ENCODE measurements around the gene SFXN5. TPM values are rescaled to one million over a fixed set of nuclear protein-coding genes. Genes with fewer than 3 reads are reported as not detected.

SFXN5 gene
- total and polyA plus RNA-seq, 2 donors (not counting 1 experiment from before 2014, with no cell fraction given) = 5.8 to 13.9 TPM

DNA sequence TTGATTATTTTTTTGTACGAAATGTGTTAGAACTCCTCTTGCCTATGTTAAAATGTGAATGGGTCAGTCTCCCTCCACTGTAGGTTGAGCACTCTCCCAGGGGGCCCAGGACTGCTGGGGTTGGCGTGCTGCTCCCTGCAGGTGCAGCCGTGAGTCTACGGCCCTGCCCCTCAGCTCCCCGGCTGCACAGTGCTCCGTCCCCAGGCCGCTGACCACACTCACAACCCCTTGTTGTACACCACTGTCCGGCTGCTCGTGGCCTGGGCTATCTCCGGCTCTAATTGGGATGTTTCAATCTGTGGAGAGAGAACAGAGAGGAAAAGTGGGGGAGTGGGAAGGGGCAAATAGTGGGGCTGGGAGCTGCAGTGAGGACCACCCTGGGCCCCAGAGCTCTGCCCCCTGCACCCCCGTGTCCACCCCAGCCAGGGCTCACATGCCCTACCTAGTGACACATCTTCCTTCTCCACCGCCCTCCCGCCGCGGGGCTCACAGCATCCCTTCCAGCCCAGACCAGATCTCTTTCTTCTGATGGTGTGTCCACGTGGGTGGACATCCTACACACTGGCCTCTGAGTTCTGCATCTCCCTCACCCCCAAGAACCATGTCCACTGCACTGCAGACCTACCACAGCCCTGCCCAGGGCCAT, 126.6 kb downstream of the SFXN5 start:
- TF ChIP-seq, protein P1, sequence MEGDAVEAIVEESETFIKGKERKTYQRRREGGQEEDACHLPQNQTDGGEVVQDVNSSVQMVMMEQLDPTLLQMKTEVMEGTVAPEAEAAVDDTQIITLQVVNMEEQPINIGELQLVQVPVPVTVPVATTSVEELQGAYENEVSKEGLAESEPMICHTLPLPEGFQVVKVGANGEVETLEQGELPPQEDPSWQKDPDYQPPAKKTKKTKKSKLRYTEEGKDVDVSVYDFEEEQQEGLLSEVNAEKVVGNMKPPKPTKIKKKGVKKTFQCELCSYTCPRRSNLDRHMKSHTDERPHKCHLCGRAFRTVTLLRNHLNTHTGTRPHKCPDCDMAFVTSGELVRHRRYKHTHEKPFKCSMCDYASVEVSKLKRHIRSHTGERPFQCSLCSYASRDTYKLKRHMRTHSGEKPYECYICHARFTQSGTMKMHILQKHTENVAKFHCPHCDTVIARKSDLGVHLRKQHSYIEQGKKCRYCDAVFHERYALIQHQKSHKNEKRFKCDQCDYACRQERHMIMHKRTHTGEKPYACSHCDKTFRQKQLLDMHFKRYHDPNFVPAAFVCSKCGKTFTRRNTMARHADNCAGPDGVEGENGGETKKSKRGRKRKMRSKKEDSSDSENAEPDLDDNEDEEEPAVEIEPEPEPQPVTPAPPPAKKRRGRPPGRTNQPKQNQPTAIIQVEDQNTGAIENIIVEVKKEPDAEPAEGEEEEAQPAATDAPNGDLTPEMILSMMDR (conservative IDR thresholded peaks at IDR 0.05 in 1 of 2, IDR thresholded peaks at IDR 0.05 in 1 of 2; ENCODE audit: low read depth in 1 of 2, low read length in 2 of 2) = no peak
- no peak for TF ChIP-seq EZH2 (IDR thresholded peaks at IDR 0.05; ENCODE audit: low read length, missing control alignments)
- H3K4me3 ChIP-seq (replicated peaks in 1 of 4; ENCODE audit: control extremely low read depth in 1 of 4, insufficient read depth in 1 of 4, low read depth in 3 of 4, low read length in 4 of 4) = no peak overlapping the region
- no peaks in the 10 kb centered on the region for H3K36me3 ChIP-seq (ENCODE audit: control insufficient read depth, insufficient read depth, low read length)
- H3K4me2 ChIP-seq (ENCODE audit: extremely low read depth, insufficient read depth, low read length) = no peak overlapping the region
- no peaks in the 10 kb centered on the region for H4K20me1 ChIP-seq (ENCODE audit: control insufficient read depth, extremely low read depth, insufficient read depth, low read length)
- H3K27ac ChIP-seq (ENCODE audit: insufficient read depth, low read length) = no peak overlapping the region
- H2AFZ ChIP-seq (ENCODE audit: low read length) = no peak overlapping the region
- H3K79me2 ChIP-seq (ENCODE audit: control insufficient read depth, insufficient read depth, low read length) = no peaks in the 10 kb centered on the region
- H3K9me3 ChIP-seq (ENCODE audit: control insufficient read depth, insufficient read depth, low read depth, low read length) = no peaks in the 10 kb centered on the region
- H3K27me3 ChIP-seq (ENCODE audit: control insufficient read depth, insufficient read depth, low read length) = no peaks in the 10 kb centered on the region
- peaks cover 3% of the 10 kb centered on the region for H3K4me1 ChIP-seq (ENCODE audit: control insufficient read depth, extremely low read depth, insufficient read depth, low read length)
- no peak overlapping the region for H3K9ac ChIP-seq (ENCODE audit: insufficient read depth, low read length)
- no peak for DNase-seq (ENCODE audit: low read depth in 2 of 2)

DNA sequence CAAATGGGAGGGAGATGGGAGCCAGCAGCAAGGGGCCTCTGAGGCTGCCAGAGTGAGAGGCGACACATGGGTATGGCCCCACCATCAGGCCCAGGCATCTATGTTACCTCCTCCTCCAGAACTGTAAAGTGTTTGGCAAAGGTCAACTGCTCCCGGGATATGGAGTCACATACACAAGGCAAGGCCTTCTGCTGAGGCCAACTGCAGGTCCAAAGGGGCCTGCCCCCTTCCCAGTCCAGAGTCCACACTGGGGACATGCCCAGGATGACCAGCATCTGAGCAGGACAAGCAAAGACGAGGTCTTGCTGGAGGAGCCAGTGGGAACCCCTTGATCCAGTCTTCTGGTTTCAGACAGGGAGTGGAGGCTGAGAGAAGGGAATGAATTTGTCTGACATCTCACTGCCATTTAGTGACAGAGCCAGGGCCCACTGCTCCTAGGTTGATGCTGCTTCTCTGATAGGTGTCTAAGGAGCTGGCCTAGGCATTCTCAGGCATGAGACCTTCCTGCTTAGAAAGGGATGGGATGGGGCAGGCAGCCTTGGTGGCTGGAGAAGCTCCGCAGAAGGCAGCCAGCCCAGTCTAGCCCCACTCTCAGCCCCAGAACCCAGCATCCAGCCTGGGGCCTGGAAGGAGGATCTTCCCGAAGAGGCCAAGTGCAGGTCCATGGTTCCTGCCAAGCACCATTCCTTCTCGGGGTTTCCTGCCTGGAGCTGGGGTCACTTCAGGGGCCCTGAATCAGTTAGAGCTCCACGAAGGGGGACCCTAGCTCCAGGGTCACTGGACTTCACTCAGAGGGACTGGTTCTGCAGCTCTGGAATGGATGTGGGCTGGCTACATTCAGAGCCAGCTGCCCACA, 127.7 kb downstream of the SFXN5 start:
- no peak for TF ChIP-seq EZH2 (IDR thresholded peaks at IDR 0.05; ENCODE audit: low read length, missing control alignments)
- TF ChIP-seq, protein P1 (conservative IDR thresholded peaks at IDR 0.05 in 1 of 2, IDR thresholded peaks at IDR 0.05 in 1 of 2; ENCODE audit: low read depth in 1 of 2, low read length in 2 of 2) = no peak
- Histone ChIP-seq H3K9me3 (ENCODE audit: control insufficient read depth, insufficient read depth, low read depth, low read length) (no peaks in the 10 kb centered on the region), H3K4me3 (replicated peaks in 1 of 4; ENCODE audit: control extremely low read depth in 1 of 4, insufficient read depth in 1 of 4, low read depth in 3 of 4, low read length in 4 of 4) (no peak overlapping the region), H2AFZ (ENCODE audit: low read length) (no peak overlapping the region), H3K9ac (ENCODE audit: insufficient read depth, low read length) (no peak overlapping the region), H4K20me1 (ENCODE audit: control insufficient read depth, extremely low read depth, insufficient read depth, low read length) (no peaks in the 10 kb centered on the region), H3K79me2 (ENCODE audit: control insufficient read depth, insufficient read depth, low read length) (no peaks in the 10 kb centered on the region), H3K27ac (ENCODE audit: insufficient read depth, low read length) (no peak overlapping the region), H3K4me1 (ENCODE audit: control insufficient read depth, extremely low read depth, insufficient read depth, low read length) (peaks cover 3% of the 10 kb centered on the region), H3K27me3 (ENCODE audit: control insufficient read depth, insufficient read depth, low read length) (no peaks in the 10 kb centered on the region), H3K36me3 (ENCODE audit: control insufficient read depth, insufficient read depth, low read length) (no peaks in the 10 kb centered on the region), H3K4me2 (ENCODE audit: extremely low read depth, insufficient read depth, low read length) (no peak overlapping the region)
- no peak for DNase-seq (ENCODE audit: low read depth in 2 of 2)

DNA sequence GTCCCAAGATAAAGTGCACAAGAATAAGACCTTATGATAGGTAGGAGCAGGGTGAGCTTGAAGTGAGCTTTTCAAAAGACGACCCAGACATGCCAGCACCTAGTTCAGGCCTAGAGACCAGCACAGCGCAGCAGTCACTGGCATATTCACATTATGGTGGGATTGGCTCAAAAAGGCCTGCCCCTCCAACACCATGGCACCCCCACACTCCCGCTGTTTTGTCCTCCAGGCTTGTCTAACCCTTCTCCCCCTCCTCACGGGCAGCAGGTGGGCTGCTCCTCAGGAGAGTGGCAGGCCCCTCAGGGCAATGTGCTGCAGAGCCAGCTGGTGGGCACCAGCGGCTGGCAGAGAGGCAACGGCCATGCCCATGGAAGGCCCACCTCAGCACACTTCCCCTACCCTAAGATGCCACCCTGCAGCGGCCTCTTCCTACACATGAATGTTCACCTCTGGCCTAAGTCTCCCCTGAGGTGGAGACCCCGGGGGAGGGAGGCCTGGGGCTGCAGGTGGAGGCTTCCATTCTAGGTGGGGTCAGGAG, 128.6 kb downstream of the SFXN5 start:
- Histone ChIP-seq H3K27ac (ENCODE audit: insufficient read depth, low read length) (no peak overlapping the region), H3K4me3 (replicated peaks in 1 of 4; ENCODE audit: control extremely low read depth in 1 of 4, insufficient read depth in 1 of 4, low read depth in 3 of 4, low read length in 4 of 4) (no peak overlapping the region), H3K36me3 (ENCODE audit: control insufficient read depth, insufficient read depth, low read length) (no peaks in the 10 kb centered on the region), H3K79me2 (ENCODE audit: control insufficient read depth, insufficient read depth, low read length) (no peaks in the 10 kb centered on the region), H3K4me2 (ENCODE audit: extremely low read depth, insufficient read depth, low read length) (no peak overlapping the region), H4K20me1 (ENCODE audit: control insufficient read depth, extremely low read depth, insufficient read depth, low read length) (no peaks in the 10 kb centered on the region), H3K9me3 (ENCODE audit: control insufficient read depth, insufficient read depth, low read depth, low read length) (no peaks in the 10 kb centered on the region), H3K4me1 (ENCODE audit: control insufficient read depth, extremely low read depth, insufficient read depth, low read length) (peaks cover 3% of the 10 kb centered on the region), H2AFZ (ENCODE audit: low read length) (no peak overlapping the region), H3K9ac (ENCODE audit: insufficient read depth, low read length) (no peak overlapping the region), H3K27me3 (ENCODE audit: control insufficient read depth, insufficient read depth, low read length) (no peaks in the 10 kb centered on the region)
- DNase-seq (ENCODE audit: low read depth in 2 of 2) = no peak
- TF ChIP-seq, protein P1 (conservative IDR thresholded peaks at IDR 0.05 in 1 of 2, IDR thresholded peaks at IDR 0.05 in 1 of 2; ENCODE audit: low read depth in 1 of 2, low read length in 2 of 2) = no peak
- no peak for TF ChIP-seq EZH2 (IDR thresholded peaks at IDR 0.05; ENCODE audit: low read length, missing control alignments)

All from fibroblast of lung (primary cell).